ENCODE results near the gene SORT1.

- no peak for TF ChIP-seq POLR2A (IDR thresholded peaks at IDR 0.05)
- TF ChIP-seq, protein P1, sequence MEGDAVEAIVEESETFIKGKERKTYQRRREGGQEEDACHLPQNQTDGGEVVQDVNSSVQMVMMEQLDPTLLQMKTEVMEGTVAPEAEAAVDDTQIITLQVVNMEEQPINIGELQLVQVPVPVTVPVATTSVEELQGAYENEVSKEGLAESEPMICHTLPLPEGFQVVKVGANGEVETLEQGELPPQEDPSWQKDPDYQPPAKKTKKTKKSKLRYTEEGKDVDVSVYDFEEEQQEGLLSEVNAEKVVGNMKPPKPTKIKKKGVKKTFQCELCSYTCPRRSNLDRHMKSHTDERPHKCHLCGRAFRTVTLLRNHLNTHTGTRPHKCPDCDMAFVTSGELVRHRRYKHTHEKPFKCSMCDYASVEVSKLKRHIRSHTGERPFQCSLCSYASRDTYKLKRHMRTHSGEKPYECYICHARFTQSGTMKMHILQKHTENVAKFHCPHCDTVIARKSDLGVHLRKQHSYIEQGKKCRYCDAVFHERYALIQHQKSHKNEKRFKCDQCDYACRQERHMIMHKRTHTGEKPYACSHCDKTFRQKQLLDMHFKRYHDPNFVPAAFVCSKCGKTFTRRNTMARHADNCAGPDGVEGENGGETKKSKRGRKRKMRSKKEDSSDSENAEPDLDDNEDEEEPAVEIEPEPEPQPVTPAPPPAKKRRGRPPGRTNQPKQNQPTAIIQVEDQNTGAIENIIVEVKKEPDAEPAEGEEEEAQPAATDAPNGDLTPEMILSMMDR (IDR thresholded peaks at IDR 0.05): no peak
These were observed 134.5 kb downstream of the SORT1 start for GRCh38 chr1:109263234-109263596.

Data from Peyer's patch (tissue), 4 donors.